HG03135 (cell line): Measurements from ENCODE around the gene CARS2.
"Not testable (repeated sequence)": the region's sequence is repeated elsewhere in the genome, so short reads cannot be mapped to it uniquely, and the experiment has no call there.

ENCODE experiments used
- ATAC-seq: cut with Tn5 transposase; IDR thresholded peaks from one replicate; pipeline ENCODE4 v1.9.1; 2021; ENCODE audit warnings: mild to moderate bottlenecking, moderate library complexity; ENCODE audit not compliant: unreplicated experiment

The CARS2 gene

DNA sequence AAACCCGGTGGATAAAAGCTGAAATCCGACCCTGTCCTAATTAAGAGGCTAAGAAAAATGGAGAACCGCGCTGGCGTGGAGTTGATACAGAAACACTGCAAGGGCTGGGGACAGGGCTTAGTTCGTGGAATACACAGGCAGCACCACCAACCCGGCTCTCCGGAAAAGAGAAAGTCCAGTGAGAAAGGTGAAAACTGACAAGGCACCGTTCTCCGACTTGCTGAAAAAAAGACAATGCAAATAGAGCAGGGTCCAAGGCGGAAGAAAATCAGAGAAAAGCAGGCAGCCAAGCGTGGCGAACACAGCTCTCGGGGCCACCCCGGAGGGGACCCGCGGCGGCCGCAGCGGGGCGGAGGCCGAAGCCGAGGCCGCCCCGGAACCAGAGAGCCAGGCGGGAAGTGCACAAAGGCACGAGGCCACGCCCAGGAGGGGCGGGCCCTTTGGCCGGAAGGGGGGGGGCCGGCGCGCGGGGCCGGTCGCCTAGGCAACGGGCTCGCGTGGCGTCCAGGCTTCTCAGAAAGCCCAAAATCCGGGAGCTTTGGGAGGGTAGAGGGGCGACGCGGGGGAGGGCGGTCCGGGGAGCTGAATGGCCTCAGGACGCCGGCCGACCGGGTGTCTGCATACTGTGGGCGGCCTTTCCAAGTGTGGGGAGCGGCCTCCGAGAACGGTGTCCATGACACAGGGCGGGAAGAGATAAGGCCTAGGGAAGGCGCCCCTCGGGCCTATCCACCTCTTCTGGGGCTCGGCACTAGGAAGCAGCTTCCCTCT lies 6.3 kb upstream of the CARS2 start:
- peak; percentile 29 for ATAC-seq

GRCh38 chr13:110706570-110707372 lies 855 bp upstream of the CARS2 start:
- ATAC-seq: no peak

- ATAC-seq: no peak
Observed at GRCh38 chr13:110705356-110705825, 525 bp downstream of the CARS2 start.

- ATAC-seq: no peak
Observed at GRCh38 chr13:110702591-110703526, 3.1 kb downstream of the CARS2 start.

DNA sequence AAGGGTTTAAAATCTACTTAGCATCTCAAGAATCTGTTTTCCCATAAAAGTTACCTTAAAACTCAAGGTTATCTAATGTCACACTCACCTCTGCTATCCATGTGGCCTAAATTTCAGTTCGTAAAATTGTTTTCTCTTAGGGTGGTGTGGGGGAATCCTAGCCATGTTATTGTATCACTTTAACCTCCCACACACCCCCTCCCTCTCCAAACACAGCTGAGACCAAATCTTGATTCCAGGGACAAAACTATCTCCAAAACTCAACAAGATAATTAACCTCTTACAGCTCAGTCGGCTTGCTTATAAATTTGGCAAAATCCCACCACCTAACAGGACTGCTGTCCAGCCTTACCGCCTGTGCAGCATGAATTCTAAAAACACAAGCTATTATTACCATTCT lies 3.8 kb downstream of the CARS2 start:
- no peak for ATAC-seq

- ATAC-seq: not testable (repeated sequence)
Observed at GRCh38 chr13:110701061-110701460, 4.9 kb downstream of the CARS2 start.

DNA sequence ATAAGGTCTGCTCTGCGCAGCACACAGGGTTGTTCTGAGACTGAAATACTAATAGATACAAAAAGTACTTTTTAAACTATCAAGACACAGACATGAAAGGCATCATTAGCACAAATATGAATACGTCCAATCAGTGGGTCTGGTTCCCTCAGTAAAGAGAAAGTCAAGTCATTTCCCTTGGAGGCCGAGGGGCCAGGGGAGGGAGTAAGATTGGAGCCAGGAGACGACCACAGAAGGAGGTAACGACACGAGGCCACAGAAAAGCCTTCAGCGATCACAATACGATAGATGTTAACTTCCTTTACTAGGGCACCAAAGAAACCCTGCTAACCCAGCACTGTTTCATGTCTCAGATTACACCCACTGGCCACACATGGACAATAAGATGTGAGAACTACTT lies 5.3 kb downstream of the CARS2 start:
- no peak for ATAC-seq

DNA sequence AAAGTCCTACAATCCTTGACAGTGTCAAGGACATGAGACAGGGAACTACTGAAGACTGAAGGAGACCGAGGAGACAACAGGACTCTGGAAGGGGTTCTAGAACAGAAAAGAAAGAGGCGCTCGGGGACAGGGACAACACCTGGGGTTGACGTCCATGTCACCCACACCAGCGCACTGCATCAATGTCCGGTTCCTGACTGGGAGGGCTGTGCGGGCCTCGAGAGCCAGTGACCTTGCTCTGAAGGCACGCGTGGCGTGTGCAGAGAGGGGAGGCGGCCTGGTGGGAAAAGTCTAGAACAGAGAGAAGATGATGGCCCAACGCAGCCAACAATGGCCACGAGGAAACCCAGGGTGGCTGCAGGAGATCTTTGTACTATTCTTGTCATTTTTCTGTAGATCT lies 5.7 kb downstream of the CARS2 start:
- no peak for ATAC-seq

GRCh38 chr13:110699148-110700145 lies 6.5 kb downstream of the CARS2 start:
- ATAC-seq: no peak

DNA sequence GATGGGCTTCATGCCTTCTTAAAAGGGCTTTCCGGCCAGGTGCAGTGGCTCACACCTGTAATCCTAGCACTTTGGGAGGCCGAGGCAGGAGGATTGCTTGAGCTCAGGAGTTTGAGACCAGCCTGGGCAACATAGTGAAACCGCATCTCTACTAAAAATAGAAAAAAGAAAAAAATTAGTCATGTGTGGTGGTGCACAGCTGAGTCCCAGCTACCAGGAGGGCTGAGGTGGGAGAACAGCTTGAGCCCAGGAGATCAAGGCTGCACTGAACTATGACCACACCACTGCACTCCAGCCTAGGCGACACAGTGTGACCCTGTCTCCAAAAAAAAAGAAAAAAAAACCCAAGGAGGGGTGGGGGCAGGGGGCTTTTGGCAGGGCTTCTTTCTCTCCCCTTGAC lies 7.2 kb downstream of the CARS2 start:
- peak; percentile 68 for ATAC-seq

DNA sequence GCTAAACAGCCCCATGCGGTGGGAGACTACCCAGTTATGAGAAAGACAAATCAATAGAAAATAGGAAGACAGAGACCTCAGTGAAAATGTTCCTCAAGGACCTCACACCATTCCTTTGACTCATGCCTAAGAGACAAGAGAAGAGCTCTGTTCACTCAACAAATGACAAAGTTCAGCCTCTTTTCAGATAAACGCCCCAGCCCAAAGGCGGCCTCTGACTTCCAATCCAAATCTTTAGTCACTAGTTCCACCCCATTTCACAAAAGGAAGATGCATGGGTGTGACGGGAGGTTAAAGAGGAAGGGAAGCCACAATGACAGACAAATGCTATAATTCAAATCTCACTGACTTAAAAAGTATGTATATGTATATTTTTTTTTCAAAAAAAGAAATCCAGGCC lies 8.1 kb downstream of the CARS2 start:
- no peak for ATAC-seq

DNA sequence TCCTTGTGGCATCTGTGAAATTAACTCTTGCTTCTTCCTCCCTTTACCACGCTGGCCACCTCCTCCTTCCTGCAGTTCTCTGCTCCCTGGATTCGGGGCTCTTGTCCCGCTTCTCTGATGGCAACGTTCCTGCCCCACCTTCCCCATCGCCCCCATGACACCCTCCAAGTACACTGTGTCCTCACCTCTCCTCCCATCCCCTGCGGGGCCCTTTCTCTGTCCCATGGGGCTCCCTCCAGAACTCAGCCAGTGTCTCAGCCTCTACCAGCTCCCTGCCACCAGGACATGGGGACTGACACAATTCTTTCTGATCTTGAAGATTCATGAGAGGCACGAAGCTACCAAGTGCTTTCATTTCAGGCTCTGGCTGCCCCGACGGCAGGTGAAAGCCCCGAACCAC lies 9.1 kb downstream of the CARS2 start:
- ATAC-seq: no peak

DNA sequence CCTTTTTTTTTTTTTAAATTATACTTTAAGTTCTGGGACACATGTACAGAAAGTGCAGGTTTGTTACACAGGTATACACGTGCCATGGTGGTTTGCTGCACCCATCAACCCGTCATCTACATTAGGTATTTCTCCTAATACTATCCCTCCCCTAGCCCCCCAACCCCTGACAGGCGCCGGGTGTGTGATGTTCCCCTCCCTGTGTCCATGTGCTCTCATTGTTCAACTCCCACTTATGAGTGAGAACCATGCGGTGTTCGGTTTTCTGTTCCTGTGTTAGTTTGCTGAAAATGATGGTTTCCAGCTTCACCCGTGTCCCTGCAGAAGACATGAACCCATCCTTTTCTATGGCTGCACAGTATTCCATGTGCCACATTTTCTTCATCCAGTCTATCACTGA lies 10.1 kb downstream of the CARS2 start:
- not testable (repeated sequence) for ATAC-seq

DNA sequence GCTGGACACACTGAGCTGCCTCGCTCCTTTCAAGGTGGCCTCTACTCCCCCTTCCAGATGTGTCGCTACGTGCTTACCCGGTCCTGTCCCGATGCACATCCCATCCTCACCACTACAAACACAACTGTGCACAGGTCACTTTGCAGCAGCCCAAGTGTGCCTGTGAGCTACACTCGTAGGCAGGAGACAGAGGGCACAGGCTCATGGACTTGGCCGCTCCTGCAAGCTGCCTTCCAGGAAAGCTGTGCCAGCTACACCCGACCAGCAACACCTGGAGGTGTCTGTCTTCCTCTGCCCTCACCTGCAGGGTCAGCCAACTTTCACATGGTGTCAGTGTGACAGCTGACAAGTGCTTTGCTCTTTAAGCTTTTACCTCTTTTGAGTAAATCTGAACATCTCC lies 15.4 kb downstream of the CARS2 start:
- ATAC-seq: no peak

- ATAC-seq: no peak
Observed at GRCh38 chr13:110689711-110690110, 16.2 kb downstream of the CARS2 start.

- no peak for ATAC-seq
Observed at GRCh38 chr13:110689041-110689440, 16.9 kb downstream of the CARS2 start.

- ATAC-seq: no peak
Observed at GRCh38 chr13:110687736-110688135, 18.2 kb downstream of the CARS2 start.

GRCh38 chr13:110685305-110686020 lies 20.5 kb downstream of the CARS2 start:
- no peak for ATAC-seq

- ATAC-seq: no peak
Observed at GRCh38 chr13:110684388-110685056, 21.4 kb downstream of the CARS2 start.
